Esophagus muscularis mucosa (tissue), 3 donors: ENCODE results near the gene VWA5B1.

Experiments used
- CTCF ChIP-seq, 3 experiments: fragments of 200-600 bp in 2 of 3; fragments of 450-650 bp in 1 of 3; sonication (generic) in 2 of 3; IDR thresholded peaks; one replicate each; pipeline ENCODE4 v1.5.1; 2017 to 2019; ENCODE audit warnings: antibody characterized with exemption in 3 of 3, mild to moderate bottlenecking in 2 of 3, moderate library complexity in 1 of 3
- POLR2A ChIP-seq: fragments of 450-650 bp; IDR thresholded peaks from one replicate; pipeline ENCODE4 v1.6.1; 2017; ENCODE audit warnings: antibody characterized with exemption, moderate library complexity, mild to moderate bottlenecking, low read depth
- POLR2AphosphoS5 ChIP-seq, 2 donors: sonication (generic); formaldehyde crosslinking; IDR thresholded peaks; one replicate each; pipeline ENCODE4 v1.6.1; 2017; ENCODE audit warnings: antibody characterized with exemption in 2 of 2

GRCh38 chr1:20389571-20389970 is 98.9 kb downstream of the VWA5B1 start:
- TF ChIP-seq CTCF (IDR thresholded peaks at IDR 0.05) (no peak), POLR2A (no peak), POLR2AphosphoS5 (IDR thresholded peaks at IDR 0.05) (no peak)
